Spinal cord (tissue), 10 donors: ENCODE results near the gene PSMD6. TPM values are rescaled to one million over a fixed set of nuclear protein-coding genes. Genes with fewer than 3 reads are reported as not detected.

Source experiments
- DNase-seq, 6 donors: peaks; one replicate each; pipeline versions ENCODE4 v3.0.0 to v3.0.0-alpha.2; 2013 to 2015; ENCODE audit warnings: low spot score in 6 of 6, low read depth in 4 of 6
- H3K27ac ChIP-seq: one replicate; pipeline ENCODE4 v1.5.1; 2013; ENCODE audit warnings: low read depth, low read length, control low read depth
- H3K27me3 ChIP-seq: one replicate; pipeline ENCODE4 v1.6.1; 2013; ENCODE audit warnings: low read length; ENCODE audit not compliant: control insufficient read depth, insufficient read depth
- H3K36me3 ChIP-seq: one replicate; pipeline ENCODE4 v1.6.1; 2013; ENCODE audit warnings: low read length; ENCODE audit not compliant: control insufficient read depth, insufficient read depth
- H3K4me1 ChIP-seq: one replicate; pipeline ENCODE4 v1.6.1; 2013; ENCODE audit warnings: low read length; ENCODE audit not compliant: control insufficient read depth, insufficient read depth
- H3K4me3 ChIP-seq: one replicate; pipeline ENCODE4 v1.5.1; 2013; ENCODE audit warnings: low read depth, low read length, control low read depth
- H3K9me3 ChIP-seq: one replicate; pipeline ENCODE4 v1.6.1; 2013; ENCODE audit warnings: low read length; ENCODE audit not compliant: control insufficient read depth, insufficient read depth
- WGBS: methylation state at CpG from one replicate; pipeline ENCODE4 v1.1.5; 2013; ENCODE audit warnings: missing lambda C conversion rate; ENCODE audit not compliant: insufficient coverage; 5-methylcytosine and 5-hydroxymethylcytosine counted together
- polyA plus RNA-seq, 2 donors: library from polyadenylated mRNA; unstranded; fragments of 120-200 nt; gene quantifications; one replicate each; pipeline ENCODE4 v1.2.1, GENCODE V29; 2013; ENCODE audit not compliant: insufficient read length in 2 of 2
- total RNA-seq, 2 donors: library from RNA; depleted of rRNA in 1 of 2; stranded (reverse); fragments of 120-200 nt in 1 of 2; fragments of >200 nt in 1 of 2; gene quantifications; one replicate each; pipeline versions ENCODE4 v1.2.3 to v1.2.4, GENCODE V29; 2013 to 2014
- donor health status: healthy.

Gene PSMD6
- total and polyA plus RNA-seq, 4 donors = 71.0 to 101 (median 87.7) TPM

DNA sequence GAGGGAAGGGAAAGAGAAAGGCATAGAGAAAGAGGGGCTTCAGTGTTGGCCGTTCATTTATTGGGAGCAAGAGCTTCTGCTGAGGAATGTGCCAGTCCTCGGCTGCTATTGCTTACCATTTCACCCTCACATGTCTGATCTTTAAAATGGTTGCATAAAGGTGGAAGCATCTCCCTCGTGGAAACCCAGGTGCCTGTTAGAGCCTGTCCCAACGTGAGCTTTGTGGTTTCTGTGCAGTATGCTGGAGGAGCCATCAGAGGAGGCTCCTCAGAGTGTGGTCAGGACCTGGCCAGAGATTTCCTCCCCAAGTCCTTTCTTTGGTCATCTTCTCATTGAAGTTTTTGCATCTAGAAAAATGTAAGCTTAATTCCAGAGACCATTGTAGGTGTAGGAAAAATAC is 34.4 kb downstream of the PSMD6 start:
- Histone ChIP-seq H3K4me1 (no peaks in the 10 kb centered on the region), H3K4me3 (no peak overlapping the region), H3K27ac (no peak overlapping the region), H3K27me3 (no peaks in the 10 kb centered on the region), H3K36me3 (peaks cover 27% of the 10 kb centered on the region), H3K9me3 (no peaks in the 10 kb centered on the region)
- DNase-seq = no peak
- no CpG with 5 or more reads among the region's 4 CpGs for WGBS

DNA sequence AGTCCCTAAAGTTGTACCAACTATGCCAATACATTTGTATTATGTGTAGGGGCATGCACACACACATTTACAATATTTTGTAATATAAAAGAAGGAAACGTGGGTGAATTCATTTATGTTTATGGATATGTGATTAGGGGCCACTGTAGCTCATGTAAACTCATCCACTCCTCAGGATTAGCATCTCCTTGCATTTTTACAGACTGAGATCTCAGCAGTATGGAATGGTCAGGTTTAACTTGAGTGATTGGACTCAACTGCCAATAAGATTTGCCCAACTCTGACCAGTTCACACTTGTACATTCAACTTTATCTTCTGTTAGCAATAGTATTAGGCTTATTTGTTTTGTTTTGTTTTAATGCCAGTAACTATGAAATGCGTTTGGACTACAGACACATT is 36.5 kb downstream of the PSMD6 start:
- peaks cover 24% of the 10 kb centered on the region for H3K36me3 ChIP-seq
- H3K9me3 ChIP-seq = no peaks in the 10 kb centered on the region
- no CpG with 5 or more reads among the region's 2 CpGs for WGBS
- no peak overlapping the region for H3K4me3 ChIP-seq
- no peaks in the 10 kb centered on the region for H3K27me3 ChIP-seq
- H3K27ac ChIP-seq = no peak overlapping the region
- no peak for DNase-seq
- no peaks in the 10 kb centered on the region for H3K4me1 ChIP-seq

- peaks cover 23% of the 10 kb centered on the region for H3K36me3 ChIP-seq
- DNase-seq = no peak
- H3K27me3 ChIP-seq = no peaks in the 10 kb centered on the region
- WGBS = 91% methylated on average over 5 of the region's 7 CpGs
- no peaks in the 10 kb centered on the region for H3K9me3 ChIP-seq
- no peaks in the 10 kb centered on the region for H3K4me1 ChIP-seq
- no peak overlapping the region for H3K27ac ChIP-seq
- H3K4me3 ChIP-seq = no peak overlapping the region
These were observed 37.1 kb downstream of the PSMD6 start for GRCh38 chr3:63986146-63986545.

- no peak overlapping the region for H3K4me3 ChIP-seq
- H3K36me3 ChIP-seq = peaks cover 15% of the 10 kb centered on the region
- WGBS = no CpG with 5 or more reads among the region's 3 CpGs
- no peak overlapping the region for H3K27ac ChIP-seq
- no peaks in the 10 kb centered on the region for H3K4me1 ChIP-seq
- no peaks in the 10 kb centered on the region for H3K9me3 ChIP-seq
- DNase-seq = no peak
- no peaks in the 10 kb centered on the region for H3K27me3 ChIP-seq
These were observed 38.9 kb downstream of the PSMD6 start for GRCh38 chr3:63984391-63984790.

DNA sequence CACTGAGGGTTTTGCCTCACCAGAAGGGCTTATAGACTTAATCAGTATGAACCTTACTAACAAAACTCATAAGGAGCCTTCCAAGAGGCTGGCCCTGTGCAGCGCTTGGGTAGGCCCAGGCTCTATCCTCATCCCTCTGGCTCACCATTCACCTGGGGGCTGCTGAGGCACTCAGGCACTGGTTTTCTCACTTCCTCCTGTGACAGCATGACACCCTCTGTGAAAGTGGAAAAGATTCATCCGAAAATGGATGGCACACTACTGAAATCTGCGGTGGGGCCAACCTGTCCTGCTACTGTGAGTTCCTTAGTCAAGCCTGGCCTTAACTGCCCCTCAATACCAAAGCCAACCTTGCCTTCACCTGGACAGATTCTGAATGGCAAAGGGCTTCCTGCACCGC is 41.3 kb downstream of the PSMD6 start:
- no peak overlapping the region for H3K4me3 ChIP-seq
- WGBS = 92% methylated on average over 3 of the region's 4 CpGs
- DNase-seq = no peak
- no peaks in the 10 kb centered on the region for H3K4me1 ChIP-seq
- no peak overlapping the region for H3K27ac ChIP-seq
- peaks cover 5% of the 10 kb centered on the region for H3K36me3 ChIP-seq
- no peaks in the 10 kb centered on the region for H3K27me3 ChIP-seq
- no peaks in the 10 kb centered on the region for H3K9me3 ChIP-seq

DNA sequence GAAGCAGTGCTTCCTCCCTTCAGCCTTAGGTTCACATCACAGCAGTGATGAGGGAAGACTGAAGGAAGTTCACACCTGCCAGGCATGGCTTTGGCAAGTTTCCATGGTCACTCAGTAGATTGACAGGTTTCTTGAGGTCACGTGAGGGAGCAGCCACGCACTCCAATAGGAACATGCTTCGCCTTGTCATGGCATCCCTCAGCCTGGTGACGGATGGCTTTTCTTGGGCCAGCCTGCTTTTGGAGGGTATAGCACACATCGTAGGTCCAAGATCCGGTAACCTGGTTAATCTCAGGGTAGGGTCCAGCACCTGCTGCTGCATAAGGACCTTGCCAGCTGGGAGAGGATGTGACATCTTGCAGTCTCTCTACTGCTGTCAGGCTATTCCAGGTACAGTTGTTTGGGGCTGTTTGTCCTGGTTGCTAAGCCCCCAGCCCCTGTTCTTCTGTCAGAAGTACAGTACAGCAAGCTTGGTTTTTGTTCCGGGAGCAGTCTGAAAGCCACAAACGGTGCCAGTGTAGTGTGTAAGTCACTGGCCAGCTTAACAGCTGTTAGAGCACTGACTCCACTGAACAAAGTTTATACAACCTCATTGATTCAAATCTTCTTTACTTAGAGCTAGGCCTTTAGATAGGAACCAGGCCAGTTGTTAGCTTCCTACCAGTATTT is 42.3 kb downstream of the PSMD6 start:
- Histone ChIP-seq H3K4me3 (no peak overlapping the region), H3K9me3 (no peaks in the 10 kb centered on the region), H3K36me3 (peaks cover 5% of the 10 kb centered on the region), H3K4me1 (peaks cover under 1% of the 10 kb centered on the region), H3K27me3 (no peaks in the 10 kb centered on the region), H3K27ac (no peak overlapping the region)
- DNase-seq = no peak
- 86% methylated on average over 7 of the region's 8 CpGs for WGBS

GRCh38 chr3:63980019-63980418 is 43.3 kb downstream of the PSMD6 start:
- Histone ChIP-seq H3K9me3 (no peaks in the 10 kb centered on the region), H3K27me3 (no peaks in the 10 kb centered on the region), H3K4me3 (no peak overlapping the region), H3K4me1 (peaks cover 4% of the 10 kb centered on the region), H3K36me3 (peaks cover 5% of the 10 kb centered on the region), H3K27ac (no peak overlapping the region)
- WGBS = 90% methylated on average over 2 of the region's 2 CpGs
- DNase-seq = no peak

DNA sequence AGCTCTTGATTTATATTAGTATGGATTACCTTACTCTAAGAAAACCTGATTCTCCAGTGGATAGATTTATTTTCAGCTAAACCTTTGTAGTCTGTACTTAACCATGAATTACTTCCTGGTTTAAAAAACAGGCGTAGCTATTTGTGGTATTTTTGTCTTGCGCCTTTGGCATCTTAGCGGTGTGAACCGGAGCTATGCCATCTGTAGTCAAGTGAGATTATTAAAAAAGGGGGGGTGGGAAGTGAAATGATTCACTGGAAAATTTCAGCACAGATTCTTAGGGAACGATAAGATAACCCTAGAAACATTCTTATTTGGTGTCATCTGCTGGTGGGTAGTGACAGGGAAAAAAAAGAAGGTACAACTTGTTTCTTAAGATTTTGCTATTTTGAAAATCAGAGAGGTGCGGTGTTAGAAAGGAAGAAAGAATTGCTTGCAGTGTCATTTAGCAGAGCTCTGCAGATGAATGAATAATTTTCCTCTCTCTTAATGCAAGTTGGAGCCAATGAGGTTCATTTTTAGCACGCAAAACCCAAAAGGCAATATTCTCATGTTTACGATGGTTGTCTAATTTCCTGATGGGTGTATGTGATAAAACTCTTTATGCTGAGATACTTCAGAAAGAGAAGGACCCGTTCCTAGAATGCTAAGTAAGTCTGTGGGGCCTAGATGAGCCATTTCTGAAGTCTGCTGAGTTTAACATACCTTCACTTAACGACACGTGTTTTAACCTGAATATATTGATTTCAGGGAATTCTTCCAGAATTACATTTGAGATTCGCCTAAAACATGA is 44.0 kb downstream of the PSMD6 start:
- 86% methylated on average over 5 of the region's 12 CpGs for WGBS
- Histone ChIP-seq H3K9me3 (no peaks in the 10 kb centered on the region), H3K4me3 (no peak overlapping the region), H3K4me1 (peaks cover 4% of the 10 kb centered on the region), H3K27me3 (no peaks in the 10 kb centered on the region), H3K27ac (no peak overlapping the region), H3K36me3 (peaks cover 5% of the 10 kb centered on the region)
- DNase-seq = no peak

DNA sequence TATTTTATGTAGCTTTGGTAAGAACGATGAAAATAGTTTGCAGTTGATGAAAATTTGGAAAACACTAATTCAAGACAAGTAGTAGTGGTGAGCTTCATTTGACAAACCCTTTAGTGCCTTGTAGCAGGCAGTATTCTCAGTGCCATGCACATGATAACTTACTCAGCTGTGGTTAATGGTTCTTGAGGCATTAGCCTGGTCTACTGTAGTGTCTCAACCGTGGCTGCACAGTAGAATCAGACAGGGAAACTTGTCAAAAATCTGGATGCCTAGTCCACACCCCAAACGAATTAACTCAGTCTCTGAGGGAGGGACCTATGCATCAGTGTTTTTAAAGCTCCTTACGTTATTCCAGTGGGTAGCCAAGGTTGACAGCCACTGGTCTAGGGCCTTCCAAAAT is 45.4 kb downstream of the PSMD6 start:
- peaks cover 11% of the 10 kb centered on the region for H3K4me1 ChIP-seq
- no peaks in the 10 kb centered on the region for H3K9me3 ChIP-seq
- no peaks in the 10 kb centered on the region for H3K27me3 ChIP-seq
- 78% methylated on average over 4 of the region's 4 CpGs for WGBS
- H3K36me3 ChIP-seq = peaks cover 8% of the 10 kb centered on the region
- H3K4me3 ChIP-seq = no peak overlapping the region
- DNase-seq = no peak
- no peak overlapping the region for H3K27ac ChIP-seq

DNA sequence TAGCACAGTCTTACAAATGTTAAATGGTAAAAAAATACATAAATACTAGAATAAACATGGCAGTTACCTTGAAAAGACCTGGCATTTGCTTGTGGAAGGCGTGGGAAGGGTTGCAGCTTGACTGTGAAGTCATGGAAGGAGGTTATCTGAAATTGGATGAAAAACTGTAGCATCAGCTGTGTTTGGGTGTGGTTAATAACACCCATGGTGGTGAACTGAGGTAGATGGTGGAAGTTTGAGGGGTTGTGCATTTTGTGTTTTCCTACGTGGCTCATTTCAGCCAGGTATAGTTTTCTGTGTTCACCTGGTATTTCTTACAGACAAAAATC is 46.5 kb downstream of the PSMD6 start:
- no peak overlapping the region for H3K27ac ChIP-seq
- H3K27me3 ChIP-seq = no peaks in the 10 kb centered on the region
- DNase-seq = no peak
- peaks cover 8% of the 10 kb centered on the region for H3K36me3 ChIP-seq
- 90% methylated on average over 1 of the region's 2 CpGs for WGBS
- H3K4me1 ChIP-seq = peaks cover 13% of the 10 kb centered on the region
- no peak overlapping the region for H3K4me3 ChIP-seq
- H3K9me3 ChIP-seq = no peaks in the 10 kb centered on the region
